Stimulated activated CD4-positive, alpha-beta T cell treated with anti-CD3 and anti-CD28 coated beads, Interleukin-15, amount 100 ng/mL, for 24 hours (primary cell): Measurements from ENCODE around the gene TMEM17.
"Not testable (repeated sequence)": the region's sequence is repeated elsewhere in the genome, so short reads cannot be mapped to it uniquely, and the experiment has no call there.

ENCODE experiments used
- DNase-seq: peaks from one replicate; pipeline ENCODE4 v3.0.0-alpha.2; 2020

The TMEM17 gene, protein sequence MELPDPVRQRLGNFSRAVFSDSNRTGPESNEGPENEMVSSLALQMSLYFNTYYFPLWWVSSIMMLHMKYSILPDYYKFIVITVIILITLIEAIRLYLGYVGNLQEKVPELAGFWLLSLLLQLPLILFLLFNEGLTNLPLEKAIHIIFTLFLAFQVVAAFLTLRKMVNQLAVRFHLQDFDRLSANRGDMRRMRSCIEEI

DNA sequence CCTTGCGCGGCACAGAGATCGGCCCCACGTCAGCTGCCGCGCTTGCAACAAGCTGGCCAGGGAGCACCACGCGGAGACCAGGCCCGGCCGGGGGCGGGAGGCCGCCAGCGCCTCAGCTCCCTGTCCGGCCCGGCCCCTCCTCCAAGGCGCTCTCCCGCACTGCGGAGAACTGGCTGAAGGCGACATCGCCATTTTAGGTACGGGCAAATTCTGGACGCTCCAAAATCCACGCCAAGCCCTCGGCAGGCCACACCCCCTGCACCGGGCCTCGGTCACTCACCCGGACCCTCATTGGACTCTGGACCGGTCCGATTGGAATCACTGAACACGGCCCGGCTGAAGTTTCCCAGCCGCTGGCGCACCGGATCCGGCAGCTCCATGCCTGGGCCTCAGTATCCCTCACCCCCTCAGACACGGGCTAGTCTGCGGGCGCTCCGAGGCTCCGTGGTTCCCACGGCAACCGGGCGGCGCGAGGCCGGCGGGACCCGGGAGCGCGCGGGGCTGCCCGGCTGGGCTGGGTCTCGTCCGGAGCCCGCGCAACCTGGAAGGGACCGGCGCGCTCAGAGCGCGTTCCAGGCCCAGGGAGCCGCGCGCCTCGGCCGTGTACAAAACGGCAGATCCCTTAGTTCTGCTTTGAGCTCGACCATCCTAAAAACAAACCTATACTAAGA is at the start of gene TMEM17:
Gene TMEM17, minus strand, starts transcription at position 446 of the 671 bp plus-strand sequence. Its CDS starts 66 bp downstream, at position 380.
- DNase-seq = peak; percentile 75

DNA sequence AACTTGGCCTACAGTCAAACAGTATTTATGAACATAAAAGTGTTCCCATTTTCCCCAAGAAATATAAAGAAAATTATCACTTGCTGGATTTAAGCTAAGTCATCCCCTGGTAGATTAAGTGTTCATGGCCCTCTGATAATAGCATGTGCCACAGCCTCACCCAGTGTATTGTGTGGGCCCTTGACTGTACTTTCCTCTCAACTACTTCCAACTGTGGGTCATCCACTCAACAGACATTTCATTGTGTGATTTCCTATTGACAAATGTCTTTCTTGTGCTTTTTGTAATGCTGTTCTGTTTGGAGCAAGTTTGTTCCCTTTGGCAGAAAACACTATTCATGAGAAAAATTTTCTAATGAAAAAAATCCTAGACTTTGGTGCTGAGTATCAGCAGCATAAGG is 48.4 kb upstream of the TMEM17 start:
- DNase-seq = no peak

DNA sequence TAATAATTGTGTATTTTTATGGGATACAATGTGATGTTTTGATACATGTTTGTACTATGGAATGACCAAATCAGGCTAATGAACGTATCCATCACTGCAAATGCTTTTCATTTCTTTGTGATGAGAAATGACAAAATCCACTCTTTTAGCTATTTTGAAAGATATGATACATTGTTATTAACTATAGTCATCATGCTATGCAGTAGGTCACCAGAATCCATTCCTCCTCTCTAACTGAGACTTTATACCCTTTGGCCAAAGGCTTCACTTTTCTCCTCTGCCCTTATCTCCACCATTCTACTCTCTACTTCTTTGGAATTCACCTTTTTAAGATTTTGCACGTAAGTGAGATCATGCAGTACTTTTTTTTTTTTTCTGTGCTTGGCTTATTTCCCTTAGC is 44.5 kb upstream of the TMEM17 start:
- DNase-seq = no peak

DNA sequence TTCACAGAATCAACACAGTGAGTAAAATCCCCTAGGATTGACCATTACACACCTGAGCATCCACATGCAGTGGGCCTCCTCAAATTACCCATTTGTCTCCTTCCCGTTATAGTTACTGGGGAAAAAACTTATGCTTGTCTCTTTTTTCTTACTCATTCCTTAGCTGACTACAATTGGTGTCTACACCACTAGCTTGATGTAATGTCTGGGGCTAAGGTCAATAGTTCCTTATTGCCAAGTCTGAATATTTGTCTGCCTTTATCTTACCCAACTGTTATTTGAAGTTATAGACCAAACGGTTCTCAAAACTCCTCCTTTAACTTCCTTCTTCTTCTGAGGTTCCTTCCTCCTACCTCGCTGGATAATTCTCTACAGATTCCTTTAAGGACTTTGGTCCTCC is 41.9 kb upstream of the TMEM17 start:
- DNase-seq = no peak

DNA sequence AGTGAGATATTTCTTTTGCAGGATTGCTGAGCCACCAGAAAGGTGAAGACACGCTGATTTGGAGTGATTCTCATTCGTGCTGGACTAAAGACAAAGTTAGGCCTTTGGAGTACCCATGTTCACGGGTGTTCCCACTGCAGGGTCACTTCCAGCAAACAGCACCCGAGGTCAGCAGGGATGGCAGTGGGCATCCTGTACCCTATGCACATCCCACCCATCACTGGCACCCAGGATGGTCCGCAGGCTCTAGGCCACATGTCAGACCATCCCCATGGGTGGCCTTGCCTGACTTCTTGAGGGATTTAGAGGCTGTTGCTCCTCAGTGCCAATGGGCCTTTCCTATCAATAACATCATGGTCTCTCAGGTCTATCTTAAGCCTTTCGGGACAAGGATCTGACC is 39.3 kb upstream of the TMEM17 start:
- no peak for DNase-seq

DNA sequence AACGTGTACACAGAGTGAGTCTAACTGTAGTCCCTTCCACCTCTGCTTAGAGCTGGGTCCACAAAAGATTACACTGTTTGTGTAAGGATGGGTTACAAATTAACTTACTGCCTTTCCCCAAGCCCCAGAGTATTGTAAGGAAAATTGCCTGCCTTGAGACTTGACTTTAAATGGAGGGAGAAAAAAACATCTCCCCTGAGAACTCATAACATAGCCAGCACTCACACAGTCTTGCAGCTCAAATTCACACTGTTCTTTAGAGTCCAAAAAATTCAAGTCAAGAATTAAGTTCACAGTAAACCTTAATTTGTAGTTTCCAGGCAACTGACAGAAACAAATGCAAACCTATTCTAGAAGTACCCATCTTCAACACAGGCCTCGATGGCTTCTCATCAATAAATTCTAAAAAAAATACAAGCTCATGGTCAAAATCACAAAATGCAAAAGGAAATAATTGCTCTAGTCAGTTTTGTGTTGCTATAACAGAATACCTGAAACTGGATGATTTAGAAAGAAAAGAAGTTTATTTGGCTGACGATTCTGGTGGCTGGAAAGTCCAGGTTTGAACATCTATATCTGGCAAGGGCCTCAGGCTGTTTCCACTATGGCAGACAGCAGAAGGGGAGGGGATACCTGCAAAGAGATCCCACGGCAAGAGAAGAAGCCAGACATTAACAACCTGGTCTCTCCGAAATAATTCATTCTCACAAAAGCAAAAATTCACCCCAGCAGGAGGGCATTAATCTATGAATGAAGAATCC is 34.6 kb upstream of the TMEM17 start:
- no peak for DNase-seq

DNA sequence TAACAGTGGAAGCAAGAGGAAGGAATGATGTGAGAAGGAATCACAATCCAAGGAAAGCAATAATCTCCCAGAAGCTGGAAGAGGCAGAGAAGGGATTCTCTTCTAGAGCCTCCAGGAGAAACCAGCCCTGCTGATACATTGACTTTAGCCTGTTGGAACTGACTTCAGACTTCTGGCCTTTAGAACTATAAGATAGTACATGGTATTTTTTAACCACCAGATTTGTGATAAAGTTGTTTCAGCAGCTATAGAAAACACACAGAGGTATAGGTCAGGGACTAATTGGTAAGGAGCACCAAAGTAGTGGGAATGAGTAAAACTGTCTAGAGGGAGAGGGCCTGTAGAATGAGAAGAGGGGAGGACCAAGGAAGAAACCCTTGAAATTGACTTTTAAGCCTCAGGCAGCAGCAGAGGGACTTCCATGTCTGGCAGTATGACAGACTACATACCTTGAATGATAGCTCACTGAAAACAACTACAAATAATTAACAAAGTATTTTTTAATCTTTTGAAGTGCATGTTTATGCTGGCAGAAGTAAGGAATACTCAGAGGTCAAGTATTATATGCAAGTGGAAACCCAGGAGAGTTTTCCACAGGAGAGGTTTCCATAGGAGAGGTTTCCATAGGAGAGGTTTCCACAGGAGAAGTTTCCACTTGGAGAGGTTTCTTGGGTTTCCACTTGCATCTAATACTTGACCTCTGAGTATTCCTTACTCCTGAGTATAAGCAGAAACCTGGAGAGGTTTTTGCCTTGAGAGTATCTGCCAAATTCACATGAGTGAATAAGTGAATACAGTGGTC is 33.8 kb upstream of the TMEM17 start:
- DNase-seq = no peak

DNA sequence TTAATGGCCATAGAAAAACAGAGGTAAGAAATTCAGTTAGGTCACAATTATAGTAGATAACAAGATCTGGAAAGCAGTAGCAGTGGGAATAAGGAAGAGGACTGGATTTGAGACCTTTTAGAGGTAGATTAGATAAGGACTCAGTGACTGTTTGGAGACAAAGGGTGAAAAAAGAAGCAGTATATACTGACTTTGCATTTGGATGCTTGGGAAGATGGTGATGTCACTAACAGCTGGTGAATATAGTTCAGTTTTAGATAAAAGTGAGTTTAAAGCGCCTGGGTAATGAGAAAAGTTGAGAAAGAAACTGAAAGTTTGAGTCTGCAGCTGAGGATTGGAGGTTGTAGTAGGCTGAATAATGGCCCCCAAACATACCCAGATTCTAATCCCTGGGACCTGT is 32.8 kb upstream of the TMEM17 start:
- no peak for DNase-seq

DNA sequence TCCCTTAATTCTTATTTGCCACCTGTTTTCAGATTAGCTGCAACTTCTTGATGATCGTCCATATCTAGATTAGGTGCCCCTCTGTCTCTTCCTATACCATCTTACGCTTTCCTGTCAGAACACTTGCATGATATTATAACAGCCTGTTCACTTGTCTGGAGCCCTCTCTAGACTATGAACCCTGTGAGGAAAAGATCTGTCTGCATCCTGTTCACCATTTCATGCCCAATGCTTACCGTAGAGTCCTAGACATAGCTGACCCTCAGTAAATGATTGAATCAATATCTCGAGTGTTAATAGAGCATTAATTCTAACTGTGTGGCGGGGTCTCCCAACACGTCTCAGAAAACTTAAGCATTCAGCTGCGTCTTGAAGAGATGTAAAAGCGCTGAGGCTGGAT is 31.8 kb upstream of the TMEM17 start:
- no peak for DNase-seq

DNA sequence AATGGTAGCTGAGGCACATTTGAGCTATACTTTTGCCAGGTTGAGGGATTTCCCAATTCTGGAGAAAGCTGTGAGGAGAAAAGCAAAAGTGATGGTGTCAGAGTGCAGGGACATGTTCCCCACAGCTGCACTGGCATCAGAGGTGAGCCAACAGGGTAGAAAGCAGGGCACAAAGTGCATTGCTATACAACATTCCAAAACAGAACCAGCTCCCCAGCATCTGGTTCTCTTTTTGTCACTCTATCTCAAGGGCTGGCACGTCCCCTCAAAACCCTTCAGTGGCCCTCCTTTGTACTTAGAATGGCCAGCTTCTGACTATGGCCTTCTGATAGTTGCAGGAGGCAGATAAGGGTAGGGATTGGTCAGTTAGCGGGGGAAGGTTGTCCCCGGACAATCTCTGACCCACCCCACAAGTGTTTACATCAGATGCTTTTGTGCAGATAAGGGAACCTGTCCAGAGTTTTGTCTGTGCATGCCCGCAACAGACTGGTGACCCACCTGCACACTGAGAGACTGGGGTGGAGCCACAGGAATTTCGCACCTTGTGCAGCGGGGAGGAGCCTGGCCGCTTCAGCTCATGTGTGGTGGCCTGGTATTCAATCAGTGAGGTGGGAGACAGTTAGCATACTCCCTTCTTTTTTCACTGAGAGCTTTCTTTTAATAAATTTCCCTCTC is 31.0 kb upstream of the TMEM17 start:
- no peak for DNase-seq

DNA sequence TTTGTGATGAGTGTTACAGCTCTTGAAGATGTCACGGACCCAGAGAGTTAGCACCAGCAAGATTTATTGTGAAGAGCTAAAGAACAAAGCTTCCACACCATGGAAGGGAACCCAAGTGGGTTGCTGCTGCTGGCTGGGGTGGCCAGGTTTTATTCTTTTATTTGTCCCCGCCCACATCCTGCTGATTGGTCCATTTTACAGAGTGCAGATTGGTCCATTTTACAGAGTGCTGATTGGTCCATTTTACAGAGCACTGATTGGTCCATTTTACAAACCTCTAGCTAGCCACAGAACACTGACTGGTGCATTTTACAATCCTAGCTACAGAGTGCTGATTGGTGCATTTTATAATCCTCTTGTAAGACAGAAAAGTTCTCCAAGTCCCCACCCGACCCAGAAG is 29.5 kb upstream of the TMEM17 start:
- not testable (repeated sequence) for DNase-seq

DNA sequence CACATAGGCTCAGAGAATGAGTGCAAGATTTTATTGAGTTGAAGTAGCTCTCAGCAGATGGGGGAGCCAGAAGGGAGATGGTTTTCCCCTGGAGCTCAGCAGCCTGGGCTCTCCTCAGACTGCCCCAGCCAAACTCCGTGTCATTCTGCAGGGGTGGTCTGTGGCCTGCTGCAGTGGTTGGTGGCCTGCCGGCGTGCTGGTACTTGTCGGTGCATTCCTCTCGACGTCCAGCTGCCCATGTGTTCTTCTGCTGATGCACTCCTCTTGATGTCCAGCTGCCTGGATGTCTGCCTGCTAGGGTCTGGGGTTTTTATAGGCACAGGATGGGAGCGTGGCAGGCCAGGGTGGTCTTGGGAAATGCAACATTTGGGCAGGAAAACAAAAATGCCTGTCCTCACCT is 25.6 kb upstream of the TMEM17 start:
- no peak for DNase-seq

DNA sequence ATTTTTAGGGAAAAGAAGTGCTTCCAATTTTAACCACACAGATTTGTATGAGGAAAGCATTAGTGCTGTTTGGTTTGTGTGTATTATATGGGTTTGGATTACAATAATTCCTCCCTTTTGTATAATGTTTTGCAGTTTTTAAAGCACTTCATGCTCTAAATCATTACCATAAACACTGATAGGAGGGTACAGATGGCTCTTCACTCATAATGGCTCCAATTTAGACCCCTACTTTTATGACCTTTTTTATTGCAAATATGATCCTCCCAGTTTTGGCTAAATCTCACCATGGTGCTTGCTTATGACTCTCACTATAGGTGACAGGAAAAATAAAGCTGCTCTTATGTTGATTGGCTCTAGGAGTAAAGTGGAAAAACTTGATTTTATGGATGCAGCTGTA is 23.8 kb upstream of the TMEM17 start:
- no peak for DNase-seq

DNA sequence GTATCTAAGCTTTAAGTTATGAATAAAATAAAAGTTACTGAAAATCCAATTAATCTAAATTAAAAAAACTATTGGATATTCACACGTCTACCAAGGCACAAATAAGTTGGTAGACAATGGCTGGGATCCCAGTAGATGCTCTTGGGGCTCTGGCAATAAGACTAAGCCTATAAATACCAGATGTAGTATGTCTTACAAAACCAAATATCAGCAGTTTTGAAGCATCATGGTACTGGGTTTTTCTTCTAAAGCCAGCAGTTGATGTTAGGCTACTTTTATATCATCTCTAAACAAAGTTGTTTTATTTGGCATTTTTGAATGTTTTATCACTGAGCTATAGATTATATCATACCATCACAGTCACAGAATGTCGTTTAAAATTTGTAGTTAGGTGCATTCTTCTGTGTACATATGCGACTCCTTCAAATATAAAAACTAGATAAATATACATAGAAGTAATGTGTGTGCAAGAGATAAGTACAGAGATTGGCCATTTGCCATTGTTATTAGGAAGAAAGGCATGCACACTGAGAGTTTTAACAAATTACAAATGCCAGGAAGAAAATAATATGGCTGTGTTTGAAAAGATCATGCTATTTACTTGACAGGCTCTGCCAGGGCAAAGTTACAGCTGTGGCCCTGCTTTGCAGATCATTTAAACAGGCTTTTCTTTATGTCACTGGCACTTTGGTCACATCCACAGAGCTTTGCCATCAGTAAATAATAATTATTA is 21.6 kb upstream of the TMEM17 start:
- DNase-seq = no peak

DNA sequence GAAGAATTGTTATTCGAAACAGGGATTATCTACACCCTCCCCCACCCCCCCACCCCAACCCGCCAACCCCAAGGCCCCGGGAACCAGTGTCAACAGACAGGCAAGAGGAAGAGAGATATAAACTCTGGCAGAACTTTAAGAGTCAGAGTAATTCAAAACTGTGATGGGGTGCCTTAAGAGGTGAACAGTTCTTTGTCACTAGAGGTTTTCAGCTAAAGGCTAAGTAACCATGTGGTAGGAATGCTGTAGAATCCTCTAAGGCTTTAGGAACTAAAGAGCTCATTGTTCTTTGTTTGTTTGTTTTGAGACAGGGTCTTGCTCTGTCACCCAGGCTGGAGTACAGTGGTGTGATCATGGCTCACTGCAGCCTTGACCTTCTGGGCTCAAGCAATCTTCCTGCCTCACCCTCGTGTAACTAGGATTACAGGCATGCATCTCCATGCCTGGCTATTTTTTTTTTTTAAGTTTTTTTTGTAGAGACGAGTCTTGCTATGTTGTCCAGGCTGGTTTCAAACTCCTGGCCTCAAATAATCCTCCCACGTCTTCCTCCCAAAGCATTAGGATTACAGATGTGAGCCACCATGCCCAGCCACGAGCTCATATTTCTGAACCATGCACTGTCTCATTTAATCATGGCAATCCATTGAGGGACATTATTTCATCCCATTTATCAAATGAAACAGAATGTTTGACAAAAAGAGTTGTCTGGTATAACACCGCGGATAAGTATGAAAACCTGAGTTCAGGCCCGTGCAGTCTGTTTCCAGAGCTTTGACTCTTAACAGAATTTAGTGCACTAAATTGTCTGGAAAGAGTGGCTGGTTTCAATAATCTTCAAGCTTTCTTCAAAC is 20.8 kb upstream of the TMEM17 start:
- no peak for DNase-seq

DNA sequence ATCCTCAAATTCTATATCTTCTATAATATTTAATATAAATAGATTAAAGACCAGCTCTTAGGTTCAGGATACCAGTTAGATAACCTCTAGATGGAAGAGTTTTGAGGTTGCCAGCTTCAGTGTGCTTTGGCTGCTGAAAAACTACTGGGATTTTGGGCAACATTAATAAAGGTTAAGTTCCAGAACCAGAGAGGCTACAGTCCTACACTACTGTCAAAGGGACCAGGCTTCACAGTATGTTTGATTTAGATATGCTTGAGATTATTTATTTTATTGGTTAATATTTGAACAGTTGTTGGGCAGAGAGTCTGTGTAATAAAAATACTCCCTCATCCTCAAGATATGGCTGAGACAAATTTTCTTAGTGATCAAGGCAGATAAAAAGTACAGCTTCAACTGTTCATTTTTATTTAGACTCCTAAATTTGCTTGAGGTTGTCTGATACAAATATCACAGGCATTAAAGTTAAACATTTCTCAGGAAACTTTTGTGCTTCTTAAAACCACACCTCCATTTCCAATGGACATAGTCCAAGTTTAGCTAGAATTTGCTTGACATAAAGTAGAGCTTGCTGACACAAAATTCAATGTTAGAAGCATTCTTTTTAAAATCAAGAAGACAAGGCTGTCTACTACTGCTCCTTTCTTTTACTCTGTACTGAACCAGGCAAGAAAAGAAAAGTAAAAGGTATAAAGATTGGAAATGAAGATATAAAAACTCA is 19.7 kb upstream of the TMEM17 start:
- DNase-seq = no peak

DNA sequence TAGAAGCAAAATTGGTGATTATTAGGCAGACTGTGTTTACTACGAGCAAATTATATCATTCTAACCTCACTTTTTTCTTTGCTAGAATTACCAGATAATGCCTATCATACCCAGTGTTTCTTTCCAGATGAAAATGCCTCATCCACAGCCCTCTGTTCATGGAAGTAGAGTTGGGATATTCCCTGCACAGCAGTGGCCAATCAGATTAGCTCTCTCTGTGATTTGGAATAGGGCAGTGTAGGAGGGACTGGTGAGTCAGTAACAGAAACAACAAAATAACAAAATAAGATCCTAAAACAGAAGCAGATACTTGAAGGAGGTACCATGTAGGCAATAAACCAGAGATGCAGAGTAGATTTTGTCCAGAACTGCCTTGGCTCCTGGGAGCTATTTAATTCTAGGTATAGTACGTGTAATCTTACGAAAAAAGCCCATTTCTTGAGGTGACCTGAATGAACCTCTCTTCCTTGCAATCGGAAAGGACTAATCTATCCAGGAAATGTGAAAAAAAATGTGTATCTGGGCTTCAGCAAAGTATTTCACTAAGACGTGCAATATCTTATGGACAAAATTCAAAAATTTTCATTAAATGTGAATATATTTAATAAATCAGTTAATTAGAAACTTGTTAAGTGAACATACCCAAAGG is 18.4 kb upstream of the TMEM17 start:
- DNase-seq = no peak

DNA sequence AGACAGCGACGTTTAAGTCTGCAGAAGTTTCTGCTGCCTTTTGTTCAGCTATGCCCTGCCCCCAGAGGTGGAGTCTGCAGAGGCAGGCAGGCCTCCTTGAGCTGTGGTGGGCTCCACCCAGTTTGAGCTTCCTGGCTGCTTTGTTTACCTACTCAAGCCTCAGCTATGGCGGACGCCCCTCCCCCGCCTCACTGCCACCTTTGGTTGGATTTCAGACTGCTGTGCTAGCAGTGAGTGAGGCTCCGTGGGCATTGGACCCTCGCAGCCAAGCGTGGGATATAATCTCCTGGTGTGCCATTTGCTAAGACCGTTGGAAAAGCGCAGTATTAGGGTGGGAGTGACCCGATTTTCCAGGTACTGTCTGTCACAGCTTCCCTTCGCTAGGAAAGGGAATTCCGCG is 15.1 kb upstream of the TMEM17 start:
- not testable (repeated sequence) for DNase-seq

DNA sequence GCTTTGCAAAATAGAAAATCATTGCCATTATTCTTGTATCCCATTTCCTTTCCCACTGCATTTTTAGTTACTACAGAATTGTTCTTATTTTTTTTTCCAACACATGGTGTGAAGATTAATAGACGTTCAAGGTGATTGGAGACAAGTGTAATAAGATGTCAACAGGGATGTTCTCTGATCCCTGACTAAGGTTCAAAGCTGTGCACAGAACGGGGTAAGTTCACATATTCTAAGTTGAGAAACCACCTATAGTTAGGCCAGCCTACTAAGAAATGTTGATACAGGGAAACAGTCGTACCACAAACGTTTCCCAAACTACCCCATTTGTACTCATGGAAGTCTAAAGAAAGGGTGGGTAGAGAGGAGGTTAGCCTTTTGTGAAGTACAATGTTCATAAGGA is 6.4 kb upstream of the TMEM17 start:
- DNase-seq = no peak

DNA sequence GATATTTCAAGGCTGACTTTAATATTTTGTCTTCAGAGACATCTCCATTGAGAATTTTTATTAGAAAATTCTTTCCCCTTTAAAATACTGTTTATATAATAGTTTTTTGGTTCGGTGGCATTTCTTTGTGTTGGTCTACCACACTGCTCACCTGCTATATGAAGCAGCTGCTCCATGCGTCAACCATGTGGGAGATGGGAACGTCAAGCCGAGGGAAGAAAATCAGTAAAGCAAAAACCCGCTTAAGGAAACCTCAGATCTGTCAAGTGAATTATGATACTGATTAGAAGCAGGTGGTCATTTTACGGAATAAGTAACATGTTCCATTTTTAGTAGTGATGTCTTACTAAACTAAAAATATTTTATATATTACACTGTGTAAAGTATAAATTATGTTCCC is 5.6 kb upstream of the TMEM17 start:
- DNase-seq = no peak
